ENCODE results near the gene MCM8.
"Not testable (repeated sequence)": the region's sequence is repeated elsewhere in the genome, so short reads cannot be mapped to it uniquely, and the experiment has no call there.

The MCM8 gene

GRCh38 chr20:5999783-6000182 is 49.3 kb downstream of the MCM8 start:
- no peak for DNase-seq (ENCODE audit: low read depth in 2 of 3, low spot score in 2 of 3)

- no peak for DNase-seq (ENCODE audit: low read depth in 2 of 3, low spot score in 2 of 3)
Observed at GRCh38 chr20:6000871-6001270, 50.4 kb downstream of the MCM8 start.

DNA sequence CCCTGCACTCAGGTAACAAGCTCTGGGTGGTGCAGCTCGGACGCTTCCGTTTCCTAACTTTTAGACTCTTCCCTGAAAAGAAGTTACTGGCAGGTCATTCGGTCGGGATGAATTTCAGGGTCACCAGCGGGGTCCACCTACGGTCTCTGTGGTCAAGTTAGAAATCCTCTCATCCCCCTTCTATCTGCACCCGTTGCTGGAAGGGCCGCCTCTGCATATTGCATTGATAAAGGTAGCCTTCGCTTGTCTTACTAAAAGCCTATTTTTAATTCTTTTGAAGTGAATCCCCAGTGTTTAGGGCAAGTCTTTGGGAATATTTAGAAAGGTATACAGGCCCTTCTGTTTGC is 56.1 kb downstream of the MCM8 start:
- DNase-seq (ENCODE audit: low read depth in 2 of 3, low spot score in 2 of 3): no peak

DNA sequence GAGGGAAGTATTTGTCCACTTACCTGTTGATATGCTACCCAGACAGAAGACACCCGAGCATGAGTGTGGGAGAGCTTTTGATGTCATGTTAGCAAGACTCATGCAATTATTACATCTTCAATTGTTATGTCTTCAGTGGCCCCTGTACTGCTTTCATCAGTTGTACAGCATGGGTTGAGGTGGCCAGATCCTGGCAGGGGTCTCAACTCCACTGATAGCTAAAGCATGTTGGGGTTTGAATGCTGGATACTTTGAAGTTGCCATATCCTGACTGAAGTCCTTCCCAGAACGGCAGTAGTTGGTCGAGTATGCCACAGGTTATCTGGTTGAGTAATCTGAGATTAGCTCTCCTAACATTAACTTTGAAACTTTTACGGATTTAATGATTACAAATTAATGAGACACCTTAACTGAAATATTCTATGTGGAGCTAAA is 56.7 kb downstream of the MCM8 start:
- no peak for DNase-seq (ENCODE audit: low read depth in 2 of 3, low spot score in 2 of 3)

- DNase-seq (ENCODE audit: low read depth in 2 of 3, low spot score in 2 of 3): no peak
Observed at GRCh38 chr20:6007529-6008103, 57.2 kb downstream of the MCM8 start.

DNA sequence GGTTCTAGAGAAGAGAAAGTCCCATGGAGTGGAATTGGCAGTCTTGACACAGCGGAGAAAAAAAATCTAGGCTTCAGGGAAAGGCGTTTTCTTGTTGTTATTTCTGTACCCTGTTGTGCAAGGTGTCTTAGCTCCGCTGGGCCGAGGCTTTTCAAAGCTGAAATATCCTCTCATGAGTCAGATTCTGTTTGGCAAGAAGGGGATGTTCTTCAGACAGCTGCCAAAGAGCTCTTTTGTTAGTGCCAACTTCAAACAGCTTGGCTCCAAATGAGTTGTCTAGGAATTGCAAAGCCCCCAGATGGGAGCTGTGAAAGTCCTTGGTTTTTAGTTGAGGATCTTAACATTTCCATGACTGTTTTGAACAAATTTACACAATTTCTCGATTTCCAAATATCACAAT is 57.8 kb downstream of the MCM8 start:
- no peak for DNase-seq (ENCODE audit: low read depth in 2 of 3, low spot score in 2 of 3)

DNA sequence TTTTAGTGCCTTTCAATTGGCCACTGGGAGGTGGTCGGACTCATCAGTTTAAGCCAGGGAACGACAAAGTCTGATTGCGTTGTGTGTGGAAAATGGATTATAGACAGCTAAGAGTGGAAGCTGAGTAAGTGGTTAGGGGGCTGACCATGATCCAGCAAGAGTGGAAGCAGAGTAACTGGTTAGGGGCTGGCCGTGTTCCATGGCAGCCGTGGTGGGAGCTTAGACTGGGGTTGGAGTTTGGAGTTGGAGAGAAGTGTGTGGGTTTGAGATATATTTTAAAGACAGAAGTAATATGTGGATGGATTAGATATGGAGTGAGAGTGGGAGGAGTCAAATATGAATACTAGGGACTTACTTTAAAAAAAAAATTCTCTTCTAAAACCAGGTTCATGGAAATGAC is 61.7 kb downstream of the MCM8 start:
- no peak for DNase-seq (ENCODE audit: low read depth in 2 of 3, low spot score in 2 of 3)

DNA sequence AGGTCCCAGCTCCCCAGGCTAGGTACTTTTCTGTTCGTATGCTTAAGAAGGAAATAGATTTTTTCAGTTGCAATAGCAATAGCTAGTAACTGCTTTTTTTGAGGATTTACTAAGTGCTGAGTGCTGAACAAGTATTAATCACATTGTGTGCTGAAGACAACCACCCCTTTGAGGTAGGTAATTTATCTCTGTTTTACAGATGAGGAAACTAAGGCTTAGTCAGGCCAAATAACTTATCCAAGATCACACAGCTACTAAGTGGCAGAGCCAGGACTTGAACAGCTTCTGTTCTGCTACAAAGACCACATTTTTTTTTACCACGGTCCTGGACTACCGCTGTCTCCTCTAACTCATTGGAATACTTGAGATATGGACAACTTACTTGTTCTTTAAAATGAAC is 63.6 kb downstream of the MCM8 start:
- no peak for DNase-seq (ENCODE audit: low read depth in 2 of 3, low spot score in 2 of 3)

GRCh38 chr20:6014957-6015356 is 64.5 kb downstream of the MCM8 start:
- DNase-seq (ENCODE audit: low read depth in 2 of 3, low spot score in 2 of 3): no peak

DNA sequence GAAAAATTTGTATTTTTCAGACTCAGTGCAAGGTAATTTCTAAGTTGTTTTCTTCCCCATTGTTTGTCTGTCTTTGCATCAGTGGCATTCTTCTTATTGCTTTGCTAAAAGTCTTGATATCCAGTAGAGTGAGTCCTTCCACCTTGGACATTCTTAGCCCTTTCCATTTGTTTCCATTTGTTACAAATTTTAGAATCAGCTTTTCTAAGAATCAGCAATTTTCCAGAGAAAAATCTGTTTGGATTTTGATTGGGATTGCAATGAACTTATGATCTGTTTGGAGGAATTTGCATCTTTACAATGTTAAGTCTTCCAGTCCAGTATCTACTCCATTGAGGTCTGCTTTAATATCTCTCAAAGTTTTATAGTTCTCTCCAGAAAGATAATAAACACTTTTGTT is 67.0 kb downstream of the MCM8 start:
- DNase-seq (ENCODE audit: low read depth in 2 of 3, low spot score in 2 of 3): no peak

- no peak for DNase-seq (ENCODE audit: low read depth in 2 of 3, low spot score in 2 of 3)
Observed at GRCh38 chr20:6017880-6018279, 67.4 kb downstream of the MCM8 start.

GRCh38 chr20:6024768-6025167 is 74.3 kb downstream of the MCM8 start:
- DNase-seq (ENCODE audit: low read depth in 2 of 3, low spot score in 2 of 3): no peak

GRCh38 chr20:6026051-6026450 is 75.6 kb downstream of the MCM8 start:
- no peak for DNase-seq (ENCODE audit: low read depth in 2 of 3, low spot score in 2 of 3)

GRCh38 chr20:6028818-6029217 is 78.4 kb downstream of the MCM8 start:
- no peak for DNase-seq (ENCODE audit: low read depth in 2 of 3, low spot score in 2 of 3)

GRCh38 chr20:6029538-6029937 is 79.1 kb downstream of the MCM8 start:
- no peak for DNase-seq (ENCODE audit: low read depth in 2 of 3, low spot score in 2 of 3)

DNA sequence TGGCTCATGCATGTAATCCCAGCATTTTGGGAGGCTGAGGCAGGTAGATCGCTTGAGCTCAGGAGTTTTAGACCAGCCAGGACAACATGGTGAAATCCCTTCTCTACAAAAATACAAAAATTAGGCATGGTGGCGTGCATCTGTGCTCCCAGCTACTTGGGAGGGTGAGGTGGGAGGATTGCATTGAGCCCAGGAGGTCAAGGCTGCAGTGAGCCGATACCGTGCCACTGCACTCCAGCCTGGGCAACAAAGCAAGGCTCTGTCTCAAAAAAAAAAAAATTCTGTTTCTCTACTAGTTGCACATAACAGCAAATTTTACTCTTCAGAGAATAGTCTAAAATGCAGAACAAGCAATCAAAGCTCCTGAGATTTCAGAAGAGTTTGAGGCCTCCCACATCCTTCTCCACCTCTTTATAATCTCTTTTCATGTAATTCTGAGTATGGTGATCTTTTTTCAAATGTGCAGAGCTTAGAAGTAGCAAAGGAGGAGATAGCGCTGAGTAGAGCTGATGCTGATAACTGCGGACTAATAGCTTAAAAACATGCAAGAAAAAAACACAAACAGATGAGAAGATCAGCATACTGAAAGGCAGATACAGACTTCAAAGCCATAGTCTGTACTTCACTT is 80.1 kb downstream of the MCM8 start:
- DNase-seq (ENCODE audit: low read depth in 2 of 3, low spot score in 2 of 3): no peak

DNA sequence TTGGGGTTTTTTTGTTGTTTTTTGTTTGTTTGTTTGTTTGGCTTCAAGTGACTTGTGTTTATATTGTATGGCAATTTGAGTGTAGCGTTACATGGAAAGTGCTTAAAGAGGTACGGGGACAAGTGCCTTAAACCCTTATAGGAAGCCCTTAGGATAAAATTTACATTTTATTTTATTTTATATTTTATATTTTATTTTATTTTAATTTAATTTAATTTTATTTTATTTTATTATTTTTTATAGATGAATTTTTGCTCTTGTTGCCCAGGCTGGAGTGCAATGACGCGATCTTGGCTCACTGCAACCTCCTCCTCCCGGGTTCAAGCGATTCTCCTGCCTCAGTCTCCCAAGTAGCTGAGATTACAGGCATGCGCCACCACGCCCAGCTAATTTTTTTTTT is 82.5 kb downstream of the MCM8 start:
- not testable (repeated sequence) for DNase-seq (ENCODE audit: low read depth in 2 of 3, low spot score in 2 of 3)

DNA sequence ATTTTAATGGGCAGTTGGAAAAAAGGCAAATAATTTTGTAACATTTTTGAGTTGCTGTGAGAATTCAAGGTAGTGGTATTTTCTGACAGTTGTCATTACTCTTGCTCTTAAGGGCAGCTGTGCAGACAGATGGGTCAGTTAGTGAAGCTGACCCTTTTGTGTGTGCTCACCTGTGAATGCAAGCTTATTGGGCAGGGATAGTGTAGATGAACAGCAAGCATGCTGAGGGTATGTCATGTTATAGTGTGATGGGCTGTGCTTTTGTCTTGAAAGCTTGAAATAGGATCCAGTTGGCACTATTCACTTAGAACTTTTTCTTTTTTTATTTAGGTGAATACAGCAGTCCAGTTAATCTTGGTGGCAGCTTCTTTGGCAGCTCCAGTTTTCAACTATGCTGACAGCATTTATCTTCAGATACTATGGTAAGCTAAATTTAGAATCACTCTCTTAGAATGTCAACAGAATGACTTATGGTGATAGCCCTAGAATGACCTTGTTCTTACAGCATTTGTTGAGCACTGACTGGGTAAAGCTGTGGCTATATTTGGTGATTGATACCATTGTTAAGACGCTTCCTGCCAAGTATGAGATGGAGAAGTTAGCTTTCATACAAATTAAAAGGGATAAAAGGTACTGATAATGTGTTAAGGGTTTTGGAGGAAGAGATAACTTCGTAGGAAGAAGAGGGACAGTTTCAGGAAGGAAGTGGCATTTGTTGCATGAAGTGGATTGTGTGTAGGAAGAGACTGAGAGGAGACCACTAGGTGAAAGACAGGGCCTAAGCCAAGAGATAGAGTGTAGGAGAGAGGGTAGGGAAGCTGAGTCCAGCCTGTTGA is 83.9 kb downstream of the MCM8 start:
- DNase-seq (ENCODE audit: low read depth in 2 of 3, low spot score in 2 of 3): no peak

GRCh38 chr20:6036213-6036612 is 85.8 kb downstream of the MCM8 start:
- no peak for DNase-seq (ENCODE audit: low read depth in 2 of 3, low spot score in 2 of 3)

- no peak for DNase-seq (ENCODE audit: low read depth in 2 of 3, low spot score in 2 of 3)
Observed at GRCh38 chr20:6037082-6037481, 86.6 kb downstream of the MCM8 start.

GRCh38 chr20:6038256-6038655 is 87.8 kb downstream of the MCM8 start:
- DNase-seq (ENCODE audit: low read depth in 2 of 3, low spot score in 2 of 3): no peak

DNA sequence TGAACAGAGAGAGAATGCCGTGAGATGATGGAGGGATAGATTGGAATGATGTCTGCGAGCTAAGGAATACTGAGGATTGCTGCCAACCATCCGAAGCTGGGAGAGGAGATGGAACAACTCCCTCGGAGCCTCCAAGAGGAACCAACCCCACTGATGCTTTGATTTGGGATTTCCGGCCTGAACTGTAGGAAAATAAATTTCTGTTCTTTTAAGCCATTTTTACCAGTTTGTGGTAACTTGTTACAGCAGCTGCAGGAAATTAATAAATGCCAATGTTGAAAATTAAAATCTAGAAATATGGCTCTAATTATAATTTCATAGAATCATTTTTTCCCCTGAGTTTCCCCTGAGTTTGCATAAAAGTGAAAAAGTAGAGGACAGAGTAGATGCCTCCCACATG is 89.3 kb downstream of the MCM8 start:
- no peak for DNase-seq (ENCODE audit: low read depth in 2 of 3, low spot score in 2 of 3)

DNA sequence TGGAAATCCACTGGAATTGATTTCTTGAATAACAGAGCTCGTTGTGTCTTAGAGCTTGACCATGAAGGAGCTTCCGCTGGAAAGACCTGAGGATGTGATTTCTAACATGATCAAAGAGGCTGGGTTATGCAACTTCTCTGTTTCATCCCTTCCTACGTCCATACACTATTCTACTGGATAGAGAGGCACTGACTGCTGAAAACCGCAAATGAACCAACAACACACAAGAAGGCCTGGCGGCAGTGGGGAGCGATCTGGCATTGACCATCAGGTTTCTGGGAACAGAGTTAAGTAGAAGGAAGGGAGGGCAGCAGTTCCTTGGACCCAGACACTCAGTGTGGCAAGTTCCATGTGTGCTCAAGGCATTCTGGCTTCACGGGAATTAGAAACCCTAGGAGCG is 90.1 kb downstream of the MCM8 start:
- no peak for DNase-seq (ENCODE audit: low read depth in 2 of 3, low spot score in 2 of 3)
